GM18526 (cell line): Measurements from ENCODE around the gene SYT2.

Experiments
- POLR2A ChIP-seq: IDR thresholded peaks from 3 replicates; pipeline ENCODE4 v1.6.1; 2011; ENCODE audit not compliant: insufficient read length; ENCODE audit errors: extremely low read depth

SYT2 gene

DNA sequence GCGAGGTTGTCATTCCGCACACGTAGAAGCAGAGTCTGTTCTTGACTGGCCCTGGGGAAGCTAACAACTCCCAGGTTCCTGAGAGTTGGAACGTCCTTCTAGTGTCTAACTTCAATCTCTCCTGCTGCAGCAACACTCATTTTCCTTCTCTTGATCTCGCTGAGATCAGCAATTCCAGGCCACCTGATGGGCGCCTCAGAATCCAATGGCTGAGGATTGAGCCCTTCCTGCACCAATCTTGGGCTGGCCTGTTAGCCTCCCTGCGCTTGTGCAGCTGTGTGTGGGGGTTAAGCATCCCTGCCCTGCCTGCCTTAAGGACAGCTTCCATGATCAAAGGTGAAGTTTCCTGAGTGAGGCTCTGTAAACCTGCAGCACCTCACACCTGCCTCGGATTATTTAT lies 87.9 kb downstream of the SYT2 start:
- TF ChIP-seq POLR2A, result no peak

DNA sequence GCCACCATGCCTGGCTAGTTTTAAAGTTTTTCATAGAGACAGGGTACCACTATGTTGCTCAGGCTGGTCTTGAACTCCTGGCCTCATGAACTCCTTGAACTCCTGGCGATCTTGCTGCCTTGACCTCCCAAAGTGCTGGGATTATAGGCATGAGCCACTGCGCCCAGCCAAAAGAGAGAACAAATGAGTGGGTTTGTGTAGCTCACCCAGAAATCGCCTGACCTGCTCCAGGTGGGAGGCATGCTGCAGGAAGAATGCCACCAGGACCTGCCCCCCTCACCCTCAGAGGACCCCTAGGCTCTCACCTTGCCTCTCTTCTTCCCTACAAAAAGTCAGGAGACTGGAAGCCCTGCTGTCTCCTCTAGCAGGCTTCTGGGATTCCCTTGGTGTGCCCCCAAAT lies 88.8 kb downstream of the SYT2 start:
- TF ChIP-seq POLR2A, result no peak

DNA sequence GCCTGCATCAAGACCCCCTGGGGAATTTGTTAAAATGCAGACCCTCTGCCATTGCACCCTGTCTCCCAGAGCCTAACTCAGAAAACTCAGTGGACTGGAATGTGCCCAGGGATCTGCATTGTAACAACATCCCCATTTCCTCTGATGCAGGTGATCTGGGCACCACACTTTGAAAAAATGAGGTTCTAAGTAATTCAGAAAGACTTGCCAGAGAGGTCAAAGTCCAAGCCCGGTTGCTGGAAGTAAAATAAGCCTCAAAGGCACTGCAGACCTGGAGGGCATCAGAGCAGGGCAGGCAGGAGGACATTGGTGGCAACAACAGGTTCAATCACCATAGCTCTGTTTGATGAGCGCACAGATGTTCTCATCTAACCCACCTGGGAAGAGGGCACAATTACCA lies 90.7 kb downstream of the SYT2 start:
- no peak for TF ChIP-seq POLR2A

DNA sequence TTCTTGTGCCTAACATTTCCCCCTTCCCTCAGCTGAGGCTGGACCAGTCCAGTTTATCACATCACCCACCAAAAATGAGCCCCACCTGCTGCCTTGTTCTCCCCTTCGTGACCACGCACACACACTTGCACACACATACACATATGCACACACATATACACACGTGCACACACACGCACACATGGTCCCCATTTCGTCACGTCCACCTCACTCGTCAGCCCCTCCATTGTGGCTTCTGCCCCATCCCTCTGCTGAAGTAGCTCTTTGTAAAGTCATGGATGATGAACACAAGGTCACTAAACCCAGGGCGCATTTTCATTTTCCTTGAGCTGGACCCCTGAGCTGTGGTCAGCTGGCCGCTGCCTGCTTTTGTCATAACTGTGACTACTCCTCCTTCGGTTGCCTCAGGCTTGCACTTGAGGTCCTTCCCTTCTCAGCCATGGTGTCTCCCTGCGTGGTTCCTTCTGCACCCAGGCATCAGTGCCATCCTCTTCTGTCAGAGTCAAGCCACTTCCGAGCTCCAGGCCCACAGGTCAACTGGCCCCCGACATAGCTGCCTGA lies 93.8 kb downstream of the SYT2 start:
- no peak for TF ChIP-seq POLR2A

DNA sequence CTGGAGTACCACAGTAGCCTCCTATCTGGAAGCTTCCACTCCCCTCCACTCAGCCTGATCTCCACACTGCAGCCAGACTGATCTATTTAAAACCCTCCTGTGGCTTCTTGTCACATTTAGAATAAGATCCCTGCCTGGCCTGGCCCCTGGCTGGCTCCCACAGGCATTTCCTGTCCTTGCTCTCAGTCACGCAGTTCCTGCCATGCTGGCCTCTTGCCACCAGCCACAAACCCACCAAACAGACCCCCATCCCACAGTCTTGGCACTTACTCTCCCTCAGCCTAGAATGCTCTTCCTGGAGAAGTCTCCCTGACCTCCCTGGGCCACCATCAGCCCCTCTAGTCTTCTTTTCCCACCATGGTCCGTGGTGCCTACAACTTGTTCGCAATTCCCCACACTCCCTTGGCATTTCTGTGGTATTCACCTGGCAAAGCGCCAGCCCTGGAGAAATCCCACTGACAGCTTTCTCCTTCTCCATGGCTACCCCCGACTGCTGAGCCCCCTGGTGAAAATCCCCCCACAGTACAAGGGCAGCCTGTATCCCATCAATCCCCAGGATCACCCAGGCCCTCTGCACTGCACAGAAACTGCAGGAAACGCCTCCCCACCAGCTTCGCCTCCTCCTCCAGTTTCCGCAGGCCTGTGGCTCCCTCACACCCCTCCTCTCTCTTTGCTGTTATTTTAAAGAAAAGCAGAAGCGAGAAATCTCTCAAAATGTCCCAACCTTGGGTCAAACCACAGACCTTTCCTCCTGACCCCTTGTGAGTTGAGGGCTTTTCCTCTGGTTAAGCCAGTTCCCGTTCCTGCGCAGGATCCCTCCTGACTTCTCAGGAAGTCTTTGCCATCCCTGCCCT lies 94.5 kb downstream of the SYT2 start:
- no peak for TF ChIP-seq POLR2A

DNA sequence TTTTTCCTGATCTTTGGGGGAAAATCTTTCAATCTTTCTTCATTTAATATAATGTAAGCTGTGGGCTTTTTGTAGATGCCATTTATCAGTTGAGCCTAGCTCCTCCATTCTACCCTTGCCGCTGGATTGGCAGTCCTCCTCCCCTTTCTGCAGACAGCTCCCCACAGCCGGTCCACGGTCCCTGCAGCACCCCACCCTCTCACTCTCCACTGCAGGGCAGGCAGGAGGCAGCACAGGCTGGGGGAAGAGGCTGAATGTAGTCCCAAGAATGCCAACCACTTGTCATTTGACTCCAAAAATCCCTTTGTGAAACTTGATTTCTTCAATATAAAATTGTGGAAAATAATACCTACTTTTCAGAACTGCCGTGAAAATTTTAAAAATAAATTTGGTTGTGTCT lies 96.7 kb downstream of the SYT2 start:
- no peak for TF ChIP-seq POLR2A

GRCh38 chr1:202605515-202605914 lies 104.7 kb downstream of the SYT2 start:
- TF ChIP-seq POLR2A, result no peak

- TF ChIP-seq POLR2A, result no peak
Observed at GRCh38 chr1:202603435-202603834, 106.8 kb downstream of the SYT2 start.

GRCh38 chr1:202600432-202601041 lies 109.7 kb downstream of the SYT2 start:
- no peak for TF ChIP-seq POLR2A

GRCh38 chr1:202599669-202600431 lies 110.4 kb downstream of the SYT2 start:
- no peak for TF ChIP-seq POLR2A

- TF ChIP-seq POLR2A, result no peak
Observed at GRCh38 chr1:202597090-202597761, 113.0 kb downstream of the SYT2 start.

- TF ChIP-seq POLR2A, result no peak
Observed at GRCh38 chr1:202596638-202597037, 113.6 kb downstream of the SYT2 start.

GRCh38 chr1:202593845-202594244 lies 116.4 kb downstream of the SYT2 start:
- TF ChIP-seq POLR2A, result no peak

DNA sequence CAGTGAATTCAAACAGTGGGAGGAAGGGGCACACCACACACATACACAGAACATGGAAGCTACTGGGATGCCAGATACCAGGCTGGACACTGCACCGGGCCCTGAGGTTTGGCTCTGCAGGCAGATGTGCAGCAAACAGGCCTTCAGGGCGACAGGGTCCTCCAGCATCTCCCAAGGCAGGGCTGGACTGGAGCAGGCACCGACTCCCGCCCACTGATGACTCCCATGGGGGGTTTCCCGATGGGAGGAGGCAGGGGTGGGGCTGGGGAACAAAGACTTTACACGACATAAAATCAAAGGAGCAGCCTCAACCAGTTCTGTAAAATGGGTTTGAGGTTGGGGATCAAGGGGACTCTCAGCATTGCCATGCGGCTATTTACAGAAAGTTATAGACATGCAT lies 118.1 kb downstream of the SYT2 start:
- no peak for TF ChIP-seq POLR2A

- TF ChIP-seq POLR2A, result no peak
Observed at GRCh38 chr1:202591515-202591914, 118.7 kb downstream of the SYT2 start.

- no peak for TF ChIP-seq POLR2A
Observed at GRCh38 chr1:202590975-202591411, 119.3 kb downstream of the SYT2 start.

DNA sequence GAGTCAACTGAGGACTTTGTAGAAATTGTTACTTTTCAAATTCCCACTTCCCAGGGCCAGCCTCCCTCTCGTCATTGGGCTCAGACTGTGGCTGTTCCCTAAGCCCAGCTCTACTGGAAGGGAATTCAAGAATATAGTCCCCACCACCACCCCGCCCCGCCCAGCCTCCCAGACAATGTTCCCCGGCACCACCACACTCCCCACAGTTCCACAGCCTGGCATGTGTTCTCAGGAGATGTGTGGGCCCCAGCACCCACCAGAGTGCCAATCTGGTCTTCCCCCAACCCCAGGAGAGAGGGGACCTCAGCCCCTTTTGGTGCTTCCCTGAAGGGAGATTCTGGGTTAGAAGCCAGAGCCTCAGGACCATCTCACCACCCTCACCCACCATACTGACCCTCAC lies 120.1 kb downstream of the SYT2 start:
- no peak for TF ChIP-seq POLR2A
